ENCODE measurements around the gene SECISBP2. TPM values are rescaled to one million over a fixed set of nuclear protein-coding genes. Genes with fewer than 3 reads are reported as not detected.

The SECISBP2 gene
- total and polyA plus RNA-seq, 2 donors (not counting 1 experiment from before 2014, with no cell fraction given): 23.0 to 33.0 TPM

GRCh38 chr9:89346696-89347095 lies 28.4 kb downstream of the SECISBP2 start:
- H3K9ac ChIP-seq (ENCODE audit: insufficient read depth, low read length): no peak overlapping the region
- H3K36me3 ChIP-seq (ENCODE audit: control insufficient read depth, insufficient read depth, low read length): peaks cover 22% of the 10 kb centered on the region
- DNase-seq (ENCODE audit: low read depth in 2 of 2): no peak
- H3K4me3 ChIP-seq (replicated peaks in 1 of 4; ENCODE audit: control extremely low read depth in 1 of 4, insufficient read depth in 1 of 4, low read depth in 3 of 4, low read length in 4 of 4): no peak overlapping the region
- H2AFZ ChIP-seq (ENCODE audit: low read length): no peak overlapping the region
- H3K4me2 ChIP-seq (ENCODE audit: extremely low read depth, insufficient read depth, low read length): no peak overlapping the region
- TF ChIP-seq CTCF (conservative IDR thresholded peaks at IDR 0.05 in 1 of 2, IDR thresholded peaks at IDR 0.05 in 1 of 2; ENCODE audit: low read depth in 1 of 2, low read length in 2 of 2) (no peak), EZH2 (IDR thresholded peaks at IDR 0.05; ENCODE audit: low read length, missing control alignments) (no peak)
- no peaks in the 10 kb centered on the region for H4K20me1 ChIP-seq (ENCODE audit: control insufficient read depth, extremely low read depth, insufficient read depth, low read length)
- H3K79me2 ChIP-seq (ENCODE audit: control insufficient read depth, insufficient read depth, low read length): no peaks in the 10 kb centered on the region
- H3K27me3 ChIP-seq (ENCODE audit: control insufficient read depth, insufficient read depth, low read length): no peaks in the 10 kb centered on the region
- H3K9me3 ChIP-seq (ENCODE audit: control insufficient read depth, insufficient read depth, low read depth, low read length): no peaks in the 10 kb centered on the region
- H3K27ac ChIP-seq (ENCODE audit: insufficient read depth, low read length): no peak overlapping the region
- H3K4me1 ChIP-seq (ENCODE audit: control insufficient read depth, extremely low read depth, insufficient read depth, low read length): no peaks in the 10 kb centered on the region

- Histone ChIP-seq H4K20me1 (ENCODE audit: control insufficient read depth, extremely low read depth, insufficient read depth, low read length) (no peaks in the 10 kb centered on the region), H3K4me2 (ENCODE audit: extremely low read depth, insufficient read depth, low read length) (no peak overlapping the region), H3K36me3 (ENCODE audit: control insufficient read depth, insufficient read depth, low read length) (peaks cover 20% of the 10 kb centered on the region), H3K27ac (ENCODE audit: insufficient read depth, low read length) (no peak overlapping the region), H3K79me2 (ENCODE audit: control insufficient read depth, insufficient read depth, low read length) (no peaks in the 10 kb centered on the region), H3K4me1 (ENCODE audit: control insufficient read depth, extremely low read depth, insufficient read depth, low read length) (no peaks in the 10 kb centered on the region), H2AFZ (ENCODE audit: low read length) (no peak overlapping the region), H3K4me3 (replicated peaks in 1 of 4; ENCODE audit: control extremely low read depth in 1 of 4, insufficient read depth in 1 of 4, low read depth in 3 of 4, low read length in 4 of 4) (no peak overlapping the region), H3K9ac (ENCODE audit: insufficient read depth, low read length) (no peak overlapping the region), H3K27me3 (ENCODE audit: control insufficient read depth, insufficient read depth, low read length) (no peaks in the 10 kb centered on the region), H3K9me3 (ENCODE audit: control insufficient read depth, insufficient read depth, low read depth, low read length) (no peaks in the 10 kb centered on the region)
- no peak for DNase-seq (ENCODE audit: low read depth in 2 of 2)
- TF ChIP-seq CTCF (conservative IDR thresholded peaks at IDR 0.05 in 1 of 2, IDR thresholded peaks at IDR 0.05 in 1 of 2; ENCODE audit: low read depth in 1 of 2, low read length in 2 of 2): no peak
- no peak for TF ChIP-seq EZH2 (IDR thresholded peaks at IDR 0.05; ENCODE audit: low read length, missing control alignments)
Observed at GRCh38 chr9:89347651-89348050, 29.4 kb downstream of the SECISBP2 start.

GRCh38 chr9:89349607-89350006 lies 31.3 kb downstream of the SECISBP2 start:
- Histone ChIP-seq H3K9ac (ENCODE audit: insufficient read depth, low read length) (no peak overlapping the region), H3K27ac (ENCODE audit: insufficient read depth, low read length) (no peak overlapping the region), H3K4me2 (ENCODE audit: extremely low read depth, insufficient read depth, low read length) (no peak overlapping the region), H3K4me3 (replicated peaks in 1 of 4; ENCODE audit: control extremely low read depth in 1 of 4, insufficient read depth in 1 of 4, low read depth in 3 of 4, low read length in 4 of 4) (no peak overlapping the region), H4K20me1 (ENCODE audit: control insufficient read depth, extremely low read depth, insufficient read depth, low read length) (no peaks in the 10 kb centered on the region), H2AFZ (ENCODE audit: low read length) (no peak overlapping the region), H3K4me1 (ENCODE audit: control insufficient read depth, extremely low read depth, insufficient read depth, low read length) (no peaks in the 10 kb centered on the region), H3K9me3 (ENCODE audit: control insufficient read depth, insufficient read depth, low read depth, low read length) (no peaks in the 10 kb centered on the region), H3K27me3 (ENCODE audit: control insufficient read depth, insufficient read depth, low read length) (no peaks in the 10 kb centered on the region), H3K36me3 (ENCODE audit: control insufficient read depth, insufficient read depth, low read length) (peaks cover 25% of the 10 kb centered on the region), H3K79me2 (ENCODE audit: control insufficient read depth, insufficient read depth, low read length) (no peaks in the 10 kb centered on the region)
- DNase-seq (ENCODE audit: low read depth in 2 of 2): no peak
- TF ChIP-seq EZH2 (IDR thresholded peaks at IDR 0.05; ENCODE audit: low read length, missing control alignments): no peak
- TF ChIP-seq CTCF (conservative IDR thresholded peaks at IDR 0.05 in 1 of 2, IDR thresholded peaks at IDR 0.05 in 1 of 2; ENCODE audit: low read depth in 1 of 2, low read length in 2 of 2): no peak

All from fibroblast of lung (primary cell).